ENCODE measurements around the gene UNC45B.
"Not testable (repeated sequence)": the region's sequence is repeated elsewhere in the genome, so short reads cannot be mapped to it uniquely, and the experiment has no call there.

UNC45B gene

GRCh38 chr17:35179379-35179778, 31.8 kb downstream of the UNC45B start:
- H3K9ac ChIP-seq (ENCODE audit: low read length); H3K4me1 ChIP-seq (ENCODE audit: control insufficient read depth, insufficient read depth, low read length); H3K4me3 ChIP-seq (ENCODE audit: low read length); H3K27me3 ChIP-seq (ENCODE audit: control insufficient read depth, insufficient read depth, low read length); H3K9me3 ChIP-seq (ENCODE audit: control insufficient read depth, low read length); H3K36me3 ChIP-seq (ENCODE audit: control insufficient read depth, insufficient read depth, low read length): not testable (repeated sequence)

DNA sequence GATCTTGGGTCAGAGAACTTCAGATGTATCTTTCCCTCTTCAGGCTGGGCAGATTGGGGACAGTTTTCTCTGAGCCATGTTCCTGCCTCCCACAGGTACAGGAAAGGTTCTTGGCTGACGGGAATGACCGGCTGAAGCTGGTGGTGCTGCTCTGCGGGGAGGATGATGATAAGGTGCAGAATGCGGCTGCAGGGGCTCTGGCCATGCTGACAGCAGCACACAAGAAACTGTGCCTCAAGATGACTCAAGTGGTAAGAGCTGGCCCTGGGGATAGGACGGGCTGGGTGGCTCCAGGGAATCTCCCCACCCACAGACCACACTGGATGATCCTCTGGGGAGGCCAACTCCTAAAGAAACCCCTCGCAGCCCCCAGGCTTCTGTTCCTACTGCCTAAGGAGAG, 35.7 kb downstream of the UNC45B start:
- H3K9ac ChIP-seq (ENCODE audit: low read length), result no peak overlapping the region
- no peak overlapping the region for H3K4me3 ChIP-seq (ENCODE audit: low read length)
- H3K4me1 ChIP-seq (ENCODE audit: control insufficient read depth, insufficient read depth, low read length), result no peaks in the 10 kb centered on the region
- H3K27me3 ChIP-seq (ENCODE audit: control insufficient read depth, insufficient read depth, low read length), result peaks cover 5% of the 10 kb centered on the region
- H3K36me3 ChIP-seq (ENCODE audit: control insufficient read depth, insufficient read depth, low read length), result no peaks in the 10 kb centered on the region
- no peaks in the 10 kb centered on the region for H3K9me3 ChIP-seq (ENCODE audit: control insufficient read depth, low read length)

DNA sequence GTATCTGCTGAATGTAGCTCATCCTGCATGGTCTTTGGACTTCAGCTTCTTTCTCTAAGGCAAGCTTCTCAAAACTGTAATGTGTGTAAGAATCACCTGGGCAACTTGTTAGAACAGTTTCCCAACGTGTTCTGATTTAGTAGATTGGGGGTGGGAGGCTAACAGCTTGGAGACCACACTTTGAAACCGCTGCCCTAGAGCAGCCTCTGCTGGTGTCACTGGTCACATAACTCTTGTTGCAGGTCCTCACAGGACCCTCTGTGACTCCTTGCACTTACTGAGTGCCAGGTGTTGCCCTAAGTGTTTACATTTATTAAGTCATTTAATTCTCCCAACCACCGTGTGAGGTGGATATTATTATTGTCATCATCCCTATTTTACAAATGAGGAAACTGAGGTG, 36.7 kb downstream of the UNC45B start:
- Histone ChIP-seq H3K4me1 (ENCODE audit: control insufficient read depth, insufficient read depth, low read length) (no peaks in the 10 kb centered on the region), H3K9ac (ENCODE audit: low read length) (no peak overlapping the region), H3K27me3 (ENCODE audit: control insufficient read depth, insufficient read depth, low read length) (peaks cover 5% of the 10 kb centered on the region), H3K4me3 (ENCODE audit: low read length) (no peak overlapping the region), H3K36me3 (ENCODE audit: control insufficient read depth, insufficient read depth, low read length) (no peaks in the 10 kb centered on the region), H3K9me3 (ENCODE audit: control insufficient read depth, low read length) (no peaks in the 10 kb centered on the region)

- H3K4me1 ChIP-seq (ENCODE audit: control insufficient read depth, insufficient read depth, low read length), result no peaks in the 10 kb centered on the region
- H3K9ac ChIP-seq (ENCODE audit: low read length), result no peak overlapping the region
- no peaks in the 10 kb centered on the region for H3K9me3 ChIP-seq (ENCODE audit: control insufficient read depth, low read length)
- H3K36me3 ChIP-seq (ENCODE audit: control insufficient read depth, insufficient read depth, low read length), result no peaks in the 10 kb centered on the region
- no peak overlapping the region for H3K4me3 ChIP-seq (ENCODE audit: low read length)
- H3K27me3 ChIP-seq (ENCODE audit: control insufficient read depth, insufficient read depth, low read length), result peaks cover 5% of the 10 kb centered on the region
Observed at GRCh38 chr17:35185849-35186248, 38.2 kb downstream of the UNC45B start.

GRCh38 chr17:35187481-35187880, 39.9 kb downstream of the UNC45B start:
- Histone ChIP-seq H3K4me1 (ENCODE audit: control insufficient read depth, insufficient read depth, low read length) (no peaks in the 10 kb centered on the region), H3K4me3 (ENCODE audit: low read length) (no peak overlapping the region), H3K27me3 (ENCODE audit: control insufficient read depth, insufficient read depth, low read length) (peaks cover 5% of the 10 kb centered on the region), H3K36me3 (ENCODE audit: control insufficient read depth, insufficient read depth, low read length) (no peaks in the 10 kb centered on the region), H3K9ac (ENCODE audit: low read length) (no peak overlapping the region), H3K9me3 (ENCODE audit: control insufficient read depth, low read length) (no peaks in the 10 kb centered on the region)

DNA sequence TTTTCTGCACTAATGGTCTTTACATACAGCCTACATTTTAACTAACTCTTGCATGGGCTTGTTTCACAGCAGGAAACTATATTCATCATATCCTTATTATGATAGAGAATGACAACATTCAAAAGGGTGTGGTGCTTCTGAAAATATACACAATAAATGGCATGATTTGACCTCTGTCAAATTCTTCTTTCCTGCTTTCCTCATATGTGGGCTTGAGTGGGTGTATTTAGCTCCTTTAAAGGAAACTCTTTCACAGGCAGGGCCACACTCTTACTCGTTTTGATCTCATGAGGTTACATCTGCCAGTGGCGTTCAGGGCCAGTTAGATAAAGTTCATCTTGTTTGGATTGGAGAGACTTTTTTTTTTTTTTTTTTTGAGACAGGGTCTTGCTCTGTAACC, 40.5 kb downstream of the UNC45B start:
- Histone ChIP-seq H3K4me3 (ENCODE audit: low read length) (no peak overlapping the region), H3K9ac (ENCODE audit: low read length) (no peak overlapping the region), H3K27me3 (ENCODE audit: control insufficient read depth, insufficient read depth, low read length) (peaks cover 5% of the 10 kb centered on the region), H3K4me1 (ENCODE audit: control insufficient read depth, insufficient read depth, low read length) (no peaks in the 10 kb centered on the region), H3K9me3 (ENCODE audit: control insufficient read depth, low read length) (no peaks in the 10 kb centered on the region), H3K36me3 (ENCODE audit: control insufficient read depth, insufficient read depth, low read length) (no peaks in the 10 kb centered on the region)

- Histone ChIP-seq H3K9ac (ENCODE audit: low read length) (no peak overlapping the region), H3K36me3 (ENCODE audit: control insufficient read depth, insufficient read depth, low read length) (no peaks in the 10 kb centered on the region), H3K4me3 (ENCODE audit: low read length) (no peak overlapping the region), H3K4me1 (ENCODE audit: control insufficient read depth, insufficient read depth, low read length) (no peaks in the 10 kb centered on the region), H3K27me3 (ENCODE audit: control insufficient read depth, insufficient read depth, low read length) (no peaks in the 10 kb centered on the region), H3K9me3 (ENCODE audit: control insufficient read depth, low read length) (no peaks in the 10 kb centered on the region)
Observed at GRCh38 chr17:35189291-35189690, 41.7 kb downstream of the UNC45B start.

DNA sequence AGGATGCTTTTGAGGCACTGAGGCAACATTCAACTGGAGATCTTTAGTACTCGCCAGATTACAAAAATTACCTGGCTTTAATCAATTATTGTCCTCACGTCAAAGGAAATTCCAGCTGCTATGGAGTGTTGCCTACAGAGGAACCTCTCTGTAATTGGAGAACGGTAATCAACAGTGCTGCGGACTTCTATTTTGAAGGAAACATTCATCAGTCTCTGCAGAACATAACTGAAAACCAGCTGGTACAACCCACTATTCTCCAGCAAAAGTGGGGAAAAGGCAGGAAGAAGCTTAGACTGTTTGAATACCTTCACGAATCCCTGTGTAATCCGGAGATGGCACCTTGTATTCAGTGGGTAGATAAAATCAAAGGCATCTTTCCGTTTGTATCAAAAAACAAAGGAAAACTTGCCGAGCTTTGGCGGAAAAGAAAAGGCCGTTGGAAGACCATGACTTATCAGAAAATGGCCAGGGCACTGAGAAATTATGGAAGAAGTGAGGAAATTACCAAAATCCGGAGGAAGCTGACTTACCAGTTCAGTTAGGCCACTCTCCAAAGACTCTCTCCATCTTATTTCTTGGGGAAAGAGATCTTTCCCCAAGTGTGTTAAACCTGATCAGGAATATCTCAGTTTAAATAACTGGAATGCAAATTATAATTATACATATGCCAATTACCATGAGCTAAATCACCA, 43.5 kb downstream of the UNC45B start:
- Histone ChIP-seq H3K4me1 (ENCODE audit: control insufficient read depth, insufficient read depth, low read length) (no peaks in the 10 kb centered on the region), H3K36me3 (ENCODE audit: control insufficient read depth, insufficient read depth, low read length) (no peaks in the 10 kb centered on the region), H3K27me3 (ENCODE audit: control insufficient read depth, insufficient read depth, low read length) (no peaks in the 10 kb centered on the region), H3K4me3 (ENCODE audit: low read length) (no peak overlapping the region), H3K9me3 (ENCODE audit: control insufficient read depth, low read length) (no peaks in the 10 kb centered on the region), H3K9ac (ENCODE audit: low read length) (no peak overlapping the region)

DNA sequence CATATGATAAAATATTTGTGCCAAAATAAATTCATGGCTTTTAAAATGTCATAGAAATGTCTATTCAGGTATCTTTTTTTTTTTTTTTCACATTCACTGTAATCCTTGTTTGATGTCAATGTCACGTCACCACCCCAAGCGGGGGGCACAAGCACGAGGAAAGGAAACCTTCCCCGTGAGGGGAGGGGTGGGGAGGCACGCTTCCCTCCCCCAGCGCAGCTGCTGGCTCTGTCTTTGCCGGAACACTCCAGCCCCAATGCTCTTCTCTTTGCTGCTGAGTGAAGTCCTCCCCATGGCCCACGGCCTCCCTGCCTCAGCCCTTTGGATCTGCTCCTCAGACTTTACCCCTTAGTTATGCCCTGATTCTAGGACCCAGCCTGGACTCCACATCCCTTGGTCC, 45.1 kb downstream of the UNC45B start:
- Histone ChIP-seq H3K36me3 (ENCODE audit: control insufficient read depth, insufficient read depth, low read length) (no peaks in the 10 kb centered on the region), H3K9ac (ENCODE audit: low read length) (no peak overlapping the region), H3K4me3 (ENCODE audit: low read length) (no peak overlapping the region), H3K4me1 (ENCODE audit: control insufficient read depth, insufficient read depth, low read length) (no peaks in the 10 kb centered on the region), H3K9me3 (ENCODE audit: control insufficient read depth, low read length) (no peaks in the 10 kb centered on the region), H3K27me3 (ENCODE audit: control insufficient read depth, insufficient read depth, low read length) (no peaks in the 10 kb centered on the region)

DNA sequence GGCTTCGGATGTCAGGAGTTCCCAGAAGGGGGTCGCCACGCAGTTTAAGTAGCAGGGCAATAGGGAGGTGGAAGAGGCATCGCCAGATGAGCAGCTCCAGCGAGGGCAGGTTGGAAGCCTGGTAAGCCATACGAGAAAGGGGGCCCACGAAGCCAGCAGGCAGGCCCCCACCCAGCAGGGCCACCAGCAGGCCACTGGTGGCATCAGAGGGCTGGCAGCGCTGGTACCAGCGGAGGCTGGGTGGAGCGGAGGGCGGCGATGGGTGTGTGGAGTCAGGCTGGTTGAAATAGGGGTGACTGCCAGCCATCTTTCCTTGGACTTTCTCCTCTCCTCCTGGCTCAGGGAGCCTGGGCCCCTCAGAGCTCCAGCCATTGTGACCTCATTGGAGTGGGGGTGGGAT, 46.4 kb downstream of the UNC45B start, which contains the start of gene SLC35G3:
Gene SLC35G3 (minus strand): TSS at position 393 of the 400 bp plus-strand sequence. CDS start 86 bp downstream, at position 307.
- H3K36me3 ChIP-seq (ENCODE audit: control insufficient read depth, insufficient read depth, low read length); H3K4me1 ChIP-seq (ENCODE audit: control insufficient read depth, insufficient read depth, low read length); H3K9me3 ChIP-seq (ENCODE audit: control insufficient read depth, low read length); H3K4me3 ChIP-seq (ENCODE audit: low read length); H3K9ac ChIP-seq (ENCODE audit: low read length); H3K27me3 ChIP-seq (ENCODE audit: control insufficient read depth, insufficient read depth, low read length): not testable (repeated sequence)

DNA sequence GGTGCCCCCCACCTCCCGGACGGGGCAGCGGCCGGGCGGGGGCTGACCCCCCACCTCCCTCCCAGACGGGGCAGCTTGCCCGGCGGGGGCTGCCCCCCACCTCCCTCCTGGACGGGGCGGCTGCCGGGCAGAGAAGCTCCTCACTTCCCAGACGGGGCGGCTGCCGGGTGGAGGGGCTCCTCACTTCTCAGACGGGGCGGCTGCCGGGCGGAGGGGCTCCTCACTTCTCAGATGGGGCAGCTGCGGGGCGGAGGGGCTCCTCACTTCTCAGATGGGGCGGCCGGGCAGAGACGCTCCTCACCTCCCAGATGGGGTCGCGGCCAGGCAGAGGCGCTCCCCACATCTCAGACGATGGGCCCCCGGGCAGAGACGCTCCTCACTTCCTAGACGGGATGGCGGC, 47.4 kb downstream of the UNC45B start:
- H3K36me3 ChIP-seq (ENCODE audit: control insufficient read depth, insufficient read depth, low read length); H3K4me3 ChIP-seq (ENCODE audit: low read length); H3K9me3 ChIP-seq (ENCODE audit: control insufficient read depth, low read length); H3K9ac ChIP-seq (ENCODE audit: low read length); H3K27me3 ChIP-seq (ENCODE audit: control insufficient read depth, insufficient read depth, low read length); H3K4me1 ChIP-seq (ENCODE audit: control insufficient read depth, insufficient read depth, low read length): not testable (repeated sequence)

- H3K9ac ChIP-seq (ENCODE audit: low read length); H3K27me3 ChIP-seq (ENCODE audit: control insufficient read depth, insufficient read depth, low read length); H3K36me3 ChIP-seq (ENCODE audit: control insufficient read depth, insufficient read depth, low read length); H3K4me1 ChIP-seq (ENCODE audit: control insufficient read depth, insufficient read depth, low read length); H3K4me3 ChIP-seq (ENCODE audit: low read length); H3K9me3 ChIP-seq (ENCODE audit: control insufficient read depth, low read length): not testable (repeated sequence)
Observed at GRCh38 chr17:35202582-35202981, 55.0 kb downstream of the UNC45B start.

- H3K36me3 ChIP-seq (ENCODE audit: control insufficient read depth, insufficient read depth, low read length), result no peaks in the 10 kb centered on the region
- no peak overlapping the region for H3K4me3 ChIP-seq (ENCODE audit: low read length)
- H3K27me3 ChIP-seq (ENCODE audit: control insufficient read depth, insufficient read depth, low read length), result peaks cover 5% of the 10 kb centered on the region
- no peaks in the 10 kb centered on the region for H3K9me3 ChIP-seq (ENCODE audit: control insufficient read depth, low read length)
- H3K9ac ChIP-seq (ENCODE audit: low read length), result no peak overlapping the region
- H3K4me1 ChIP-seq (ENCODE audit: control insufficient read depth, insufficient read depth, low read length), result no peaks in the 10 kb centered on the region
Observed at GRCh38 chr17:35210741-35211140, 63.1 kb downstream of the UNC45B start.
